Left lung (tissue), 14 donors: ENCODE data around the gene KPNA3. TPM values are rescaled to one million over a fixed set of nuclear protein-coding genes. Genes with fewer than 3 reads are reported as not detected.

ENCODE experiments used
- ATAC-seq: fragments of 200-7000 bp; cut with Tn5 transposase; one replicate; pipeline ENCODE4 v1.9.1; 2020; ENCODE audit warnings: moderate library complexity
- DNase-seq, 4 donors: peaks; one replicate each; pipeline ENCODE4 v3.0.0-alpha.2; 2013 to 2020
- H3K27ac ChIP-seq, 2 donors: fragments of 200-600 bp; sonication (generic) in 1 of 2; one replicate each; pipeline versions ENCODE4 v1.5.0 to v1.8.0; 2020 to 2021
- H3K27me3 ChIP-seq, 2 donors: fragments of 200-600 bp; sonication (generic) in 1 of 2; one replicate each; pipeline versions ENCODE4 v1.5.0 to v1.8.0; 2020 to 2021
- H3K36me3 ChIP-seq, 2 donors: fragments of 200-600 bp; sonication (generic) in 1 of 2; one replicate each; pipeline versions ENCODE4 v1.5.0 to v1.8.0; 2020 to 2021
- H3K4me1 ChIP-seq, 2 donors: fragments of 200-600 bp; one replicate each; pipeline ENCODE4 v1.8.0; 2021
- H3K4me3 ChIP-seq, 2 donors: fragments of 200-600 bp; sonication (generic) in 1 of 2; one replicate each; pipeline versions ENCODE4 v1.5.0 to v1.8.0; 2020 to 2021; ENCODE audit warnings: mild to moderate bottlenecking in 1 of 2
- H3K9me3 ChIP-seq, 2 donors: fragments of 200-600 bp; sonication (generic) in 1 of 2; one replicate each; pipeline versions ENCODE4 v1.5.0 to v1.8.0; 2020 to 2021
- CTCF ChIP-seq, 2 donors: fragments of 200-600 bp; sonication (generic) in 1 of 2; IDR thresholded peaks; one replicate each; pipeline versions ENCODE4 v1.5.0 to v1.8.0; 2021; ENCODE audit warnings: antibody characterized with exemption in 2 of 2
- intact Hi-C, 2 donors: fragments of 100-400 bp; cut with DNase I; formaldehyde crosslinking; loops; one replicate each; pipeline versions ENCODE4 v1.11.2 to v1.14.2; 2022
- long read RNA-seq, 12 donors: library from polyadenylated mRNA in 2 of 12; unstranded in 2 of 12; transcript quantifications; one replicate each; pipeline ENCODE4 v2.0.0 and lab custom pipeline, GENCODE V29; 2019 to 2026
- polyA plus RNA-seq, 6 donors: library from polyadenylated mRNA; unstranded; fragments of 120-200 nt; gene quantifications; one replicate each; pipeline ENCODE4 v1.2.1, GENCODE V29; 2013; ENCODE audit not compliant: insufficient read length in 6 of 6
- total RNA-seq, 2 donors: library from RNA; stranded (reverse); fragmentation: NEBNext Ultra II Directional; extraction: Animal tissue kit (Norgen Biotek cat#: 25700); gene quantifications; one replicate each; pipeline ENCODE4 v1.2.1, GENCODE V29; 2021
- donor health status: DM: no; HTN: yes; CAD: no.
- donor health status: DM: no; HTN: no; CAD: no.

KPNA3 gene
- total RNA-seq (10 to 100 TPM; 36.0 to 41.2 TPM), polyA plus RNA-seq (10 to 100 TPM; 31.5 to 42.0 (median 38.3) TPM)
- long read RNA-seq, donor 1, full-length matches to known transcripts, result 5 of 5 reads
- long read RNA-seq, donor 1, partial matches to known transcripts, result 0 of 5 reads
- long read RNA-seq, donor 1, other reads (novel, unspliced or antisense), result 0 of 5 reads
- long read RNA-seq, donor 2, full-length matches to known transcripts, result 5 of 5 reads
- long read RNA-seq, donor 2, partial matches to known transcripts, result 0 of 5 reads
- long read RNA-seq, donor 2, other reads (novel, unspliced or antisense), result 0 of 5 reads
- long read RNA-seq, donor 3, full-length matches to known transcripts, result 3 of 3 reads
- long read RNA-seq, donor 3, partial matches to known transcripts, result 0 of 3 reads
- long read RNA-seq, donor 3, other reads (novel, unspliced or antisense), result 0 of 3 reads
- long read RNA-seq, donor 4, full-length matches to known transcripts, result 2 of 4 reads
- long read RNA-seq, donor 4, partial matches to known transcripts, result 2 of 4 reads
- long read RNA-seq, donor 4, other reads (novel, unspliced or antisense), result 0 of 4 reads
- long read RNA-seq, donor 5, full-length matches to known transcripts, result 13 of 34 reads
- long read RNA-seq, donor 5, partial matches to known transcripts, result 21 of 34 reads
- long read RNA-seq, donor 5, other reads (novel, unspliced or antisense), result 0 of 34 reads
- long read RNA-seq, donor 6, full-length matches to known transcripts, result 4 of 4 reads
- long read RNA-seq, donor 6, partial matches to known transcripts, result 0 of 4 reads
- long read RNA-seq, donor 6, other reads (novel, unspliced or antisense), result 0 of 4 reads
- long read RNA-seq, donor 7, full-length matches to known transcripts, result 3 of 3 reads
- long read RNA-seq, donor 7, partial matches to known transcripts, result 0 of 3 reads
- long read RNA-seq, donor 7, other reads (novel, unspliced or antisense), result 0 of 3 reads
- long read RNA-seq, donor 8, full-length matches to known transcripts, result 6 of 23 reads
- long read RNA-seq, donor 8, partial matches to known transcripts, result 17 of 23 reads
- long read RNA-seq, donor 8, other reads (novel, unspliced or antisense), result 0 of 23 reads
- long read RNA-seq, donor 9, result 0 reads
- long read RNA-seq, donor 10, full-length matches to known transcripts, result 3 of 4 reads
- long read RNA-seq, donor 10, partial matches to known transcripts, result 1 of 4 reads
- long read RNA-seq, donor 10, other reads (novel, unspliced or antisense), result 0 of 4 reads
- long read RNA-seq, donor 11, full-length matches to known transcripts, result 12 of 36 reads
- long read RNA-seq, donor 11, partial matches to known transcripts, result 24 of 36 reads
- long read RNA-seq, donor 11, other reads (novel, unspliced or antisense), result 0 of 36 reads
- long read RNA-seq, donor 12, full-length matches to known transcripts, result 7 of 7 reads
- long read RNA-seq, donor 12, partial matches to known transcripts, result 0 of 7 reads
- long read RNA-seq, donor 12, other reads (novel, unspliced or antisense), result 0 of 7 reads

DNA sequence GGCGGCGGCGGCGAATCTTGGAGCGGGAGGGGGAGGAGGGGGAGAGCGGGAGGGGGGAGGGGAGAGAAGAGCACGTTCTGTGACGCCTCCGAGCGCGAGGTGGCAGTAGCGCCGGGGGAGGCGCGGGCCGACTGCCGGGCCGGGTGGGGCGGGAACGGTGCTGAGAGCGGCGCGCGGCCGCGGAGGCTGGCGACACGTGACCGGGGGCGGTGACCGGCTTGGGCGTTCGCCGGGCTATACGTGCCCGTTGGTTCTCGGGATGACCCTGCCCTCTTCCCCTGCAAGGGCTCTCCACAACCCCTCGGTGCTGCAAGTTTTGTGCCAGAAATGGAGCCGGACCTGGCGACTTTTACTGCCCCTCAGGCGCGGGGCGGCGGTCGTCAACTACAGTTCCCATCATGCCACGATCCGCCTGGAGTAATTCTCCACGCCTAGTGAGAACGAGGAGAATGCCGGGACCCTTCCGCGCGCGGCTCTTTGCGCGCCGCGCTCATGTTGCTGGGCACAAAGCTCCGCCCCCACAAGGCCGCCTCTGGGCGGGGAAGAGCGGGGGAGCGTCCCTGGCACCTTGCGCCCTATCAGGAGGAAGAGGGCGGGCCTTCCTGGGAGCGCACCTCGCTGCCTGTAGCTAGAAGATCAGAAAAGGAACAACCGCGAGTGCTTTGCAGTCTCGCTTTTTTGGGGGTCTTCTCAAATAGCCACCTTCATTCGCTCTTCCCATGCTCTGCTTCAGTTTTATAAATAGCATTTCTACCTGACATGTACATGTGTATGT is at the start of gene KPNA3:
TSS of gene KPNA3 (minus strand) at position 133 of the 775 bp plus-strand sequence. CDS start 176 bp downstream, outside the sequence.
- Histone ChIP-seq H3K27me3 (no peaks in the 10 kb centered on the region), H3K27ac (peak within 1 kb of the TSS; percentile 96 to 97), H3K4me1 (peaks cover 12 to 42% of the 10 kb centered on the region in 2 donors), H3K36me3 (no peaks in the 10 kb centered on the region), H3K9me3 (no peaks in the 10 kb centered on the region), H3K4me3 (peak within 1 kb of the TSS; percentile 94 to 95)
- ATAC-seq (peak; percentile 96), DNase-seq (peak; percentile 97 to 99 (median 98))
- intact Hi-C loops, result no loop called here
- TF ChIP-seq CTCF (IDR thresholded peaks at IDR 0.05), result no peak

DNA sequence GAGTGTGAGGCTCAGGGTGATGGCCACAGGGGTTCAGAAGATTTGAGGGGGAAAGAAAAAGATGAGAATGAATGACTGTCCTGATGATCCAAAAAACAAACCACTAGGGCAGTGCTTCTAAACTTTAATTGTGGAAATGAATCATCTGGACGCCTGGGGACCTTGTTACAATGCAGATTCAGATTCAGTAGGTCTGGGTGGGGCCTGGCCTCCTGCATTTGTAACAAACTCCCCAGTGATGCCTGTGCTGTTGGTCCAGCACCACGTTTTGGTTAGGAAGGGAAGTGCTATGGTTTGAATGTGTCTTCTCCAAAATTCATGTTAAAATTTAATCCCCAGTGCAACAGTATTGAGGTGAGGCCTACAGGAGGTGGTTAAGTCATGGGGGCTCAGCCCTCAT is 49.5 kb upstream of the KPNA3 start:
- H3K4me1 ChIP-seq, result no peaks in the 10 kb centered on the region

DNA sequence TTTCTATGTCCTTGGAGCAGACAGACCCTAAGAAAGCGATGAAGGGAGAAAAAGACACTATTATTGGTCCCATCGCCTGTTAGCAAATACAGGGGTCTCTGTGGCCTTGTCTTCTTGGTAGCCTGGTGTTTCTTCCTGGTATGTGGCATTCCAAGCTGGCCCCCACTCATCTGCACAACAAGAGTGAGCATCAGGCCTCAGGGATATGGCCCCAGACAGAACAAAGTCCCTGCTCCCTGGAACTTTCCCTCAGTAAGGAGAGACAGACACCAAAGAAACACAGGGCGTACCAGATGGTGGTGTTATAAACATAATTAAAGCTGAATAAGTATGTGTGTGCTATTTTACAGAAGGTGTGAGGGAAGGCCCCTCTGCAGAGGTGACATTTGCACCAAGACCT is 48.2 kb upstream of the KPNA3 start:
- DNase-seq, result no peak
- Histone ChIP-seq H3K4me3 (no peak overlapping the region), H3K27ac (no peak overlapping the region), H3K27me3 (no peaks in the 10 kb centered on the region), H3K36me3 (no peaks in the 10 kb centered on the region), H3K9me3 (no peaks in the 10 kb centered on the region), H3K4me1 (no peaks in the 10 kb centered on the region)
- ATAC-seq, result no peak
- no peak for TF ChIP-seq CTCF (IDR thresholded peaks at IDR 0.05)
- intact Hi-C loops, result loop anchor here in 1 of 2 donors (10.0 kb wide), 1 partner anchor 186 kb away; no protein-coding TSS in a partner anchor

More for the DNA sequence above, 49.5 kb upstream of the KPNA3 start:
- Histone ChIP-seq H3K27ac (no peak overlapping the region), H3K4me3 (no peak overlapping the region), H3K27me3 (no peaks in the 10 kb centered on the region), H3K36me3 (no peaks in the 10 kb centered on the region), H3K9me3 (no peaks in the 10 kb centered on the region)
- ATAC-seq (no peak), DNase-seq (no peak)
- intact Hi-C loops, result loop anchor here in 1 of 2 donors (10.0 kb wide), 1 partner anchor 187 kb away; no protein-coding TSS in a partner anchor
- no peak for TF ChIP-seq CTCF (IDR thresholded peaks at IDR 0.05)

GRCh38 chr13:49840266-49840665 is 47.8 kb upstream of the KPNA3 start:
- Histone ChIP-seq H3K4me1 (no peaks in the 10 kb centered on the region), H3K27me3 (no peaks in the 10 kb centered on the region), H3K36me3 (no peaks in the 10 kb centered on the region), H3K9me3 (no peaks in the 10 kb centered on the region), H3K27ac (no peak overlapping the region), H3K4me3 (no peak overlapping the region)
- DNase-seq (peak in 1 of 4 donors; percentile 39), ATAC-seq (peak; percentile 69)
- intact Hi-C loops, result loop anchor here in 1 of 2 donors (10.0 kb wide), 1 partner anchor 185 kb away; no protein-coding TSS in a partner anchor
- no peak for TF ChIP-seq CTCF (IDR thresholded peaks at IDR 0.05)
